ENCODE results near the gene IQGAP1.
A peak's percentile ranks its signal among the peaks of the same experiment; 100 is the strongest.

Gene IQGAP1

DNA sequence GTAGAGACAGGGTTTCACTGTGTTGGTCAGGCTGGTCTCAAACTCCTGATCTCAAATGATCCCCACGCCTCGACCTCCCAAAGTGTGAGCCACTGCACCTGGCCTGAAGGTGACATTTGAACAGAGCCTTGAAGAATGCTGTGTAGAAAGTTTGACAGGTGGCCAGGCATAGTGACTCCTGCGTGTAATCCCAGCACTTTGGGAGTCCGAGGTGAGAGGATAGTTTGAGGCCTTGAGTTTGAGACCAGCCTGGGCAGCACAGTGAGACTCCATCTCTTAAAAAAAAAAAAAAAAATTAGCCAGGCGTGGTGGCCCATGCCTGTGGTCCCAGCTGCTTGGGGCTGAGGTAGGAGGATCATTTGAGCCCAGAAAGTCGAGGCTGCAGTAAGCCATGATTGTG, 1.5 kb downstream of the IQGAP1 start:
- peak overlapping the region; percentile 68 to 84 for H3K4me3 ChIP-seq (ENCODE audit: low read depth in 1 of 2, low read length in 1 of 2)
- H3K4me1 ChIP-seq (ENCODE audit: control insufficient read depth in 1 of 2, insufficient read depth in 1 of 2, low read depth in 1 of 2, low read length in 1 of 2), result peaks cover 59 to 61% of the 10 kb centered on the region in 2 experiments

DNA sequence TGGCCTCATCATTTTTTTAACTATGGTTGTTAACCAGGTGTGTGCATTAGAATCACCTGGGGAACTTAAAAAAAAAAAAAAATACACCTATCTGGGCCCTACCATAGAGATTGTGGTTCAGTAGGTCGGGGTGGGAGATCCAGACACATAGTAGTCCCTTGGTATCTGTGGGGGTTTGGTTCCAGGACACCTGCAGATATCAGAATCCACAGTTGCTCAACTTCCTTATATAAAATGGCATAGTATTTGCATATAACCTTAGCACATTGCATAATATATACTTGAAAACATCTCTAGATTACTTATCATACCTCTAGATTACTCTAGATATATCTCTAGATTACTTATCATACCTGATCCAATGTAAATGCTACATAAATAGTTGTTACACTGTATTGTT, 5.0 kb downstream of the IQGAP1 start:
- no peak overlapping the region for H3K4me3 ChIP-seq (ENCODE audit: low read depth in 1 of 2, low read length in 1 of 2)
- peaks cover 62 to 74% of the 10 kb centered on the region in 2 experiments for H3K4me1 ChIP-seq (ENCODE audit: control insufficient read depth in 1 of 2, insufficient read depth in 1 of 2, low read depth in 1 of 2, low read length in 1 of 2)
- TF ChIP-seq, protein P1, sequence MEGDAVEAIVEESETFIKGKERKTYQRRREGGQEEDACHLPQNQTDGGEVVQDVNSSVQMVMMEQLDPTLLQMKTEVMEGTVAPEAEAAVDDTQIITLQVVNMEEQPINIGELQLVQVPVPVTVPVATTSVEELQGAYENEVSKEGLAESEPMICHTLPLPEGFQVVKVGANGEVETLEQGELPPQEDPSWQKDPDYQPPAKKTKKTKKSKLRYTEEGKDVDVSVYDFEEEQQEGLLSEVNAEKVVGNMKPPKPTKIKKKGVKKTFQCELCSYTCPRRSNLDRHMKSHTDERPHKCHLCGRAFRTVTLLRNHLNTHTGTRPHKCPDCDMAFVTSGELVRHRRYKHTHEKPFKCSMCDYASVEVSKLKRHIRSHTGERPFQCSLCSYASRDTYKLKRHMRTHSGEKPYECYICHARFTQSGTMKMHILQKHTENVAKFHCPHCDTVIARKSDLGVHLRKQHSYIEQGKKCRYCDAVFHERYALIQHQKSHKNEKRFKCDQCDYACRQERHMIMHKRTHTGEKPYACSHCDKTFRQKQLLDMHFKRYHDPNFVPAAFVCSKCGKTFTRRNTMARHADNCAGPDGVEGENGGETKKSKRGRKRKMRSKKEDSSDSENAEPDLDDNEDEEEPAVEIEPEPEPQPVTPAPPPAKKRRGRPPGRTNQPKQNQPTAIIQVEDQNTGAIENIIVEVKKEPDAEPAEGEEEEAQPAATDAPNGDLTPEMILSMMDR (IDR thresholded peaks at IDR 0.05), result no peak
- H3K9me3 ChIP-seq, result no peaks in the 10 kb centered on the region
- no peaks in the 10 kb centered on the region for H3K27me3 ChIP-seq
- H3K27ac ChIP-seq, result peak overlapping the region; percentile 21
- H3K36me3 ChIP-seq, result peaks cover 36% of the 10 kb centered on the region

More for the DNA sequence above, 1.5 kb downstream of the IQGAP1 start:
- H3K27me3 ChIP-seq, result no peaks in the 10 kb centered on the region
- no peaks in the 10 kb centered on the region for H3K9me3 ChIP-seq
- H3K27ac ChIP-seq, result peak overlapping the region; percentile 99
- TF ChIP-seq, protein P1 (IDR thresholded peaks at IDR 0.05), result no peak
- H3K36me3 ChIP-seq, result peaks cover 29% of the 10 kb centered on the region

DNA sequence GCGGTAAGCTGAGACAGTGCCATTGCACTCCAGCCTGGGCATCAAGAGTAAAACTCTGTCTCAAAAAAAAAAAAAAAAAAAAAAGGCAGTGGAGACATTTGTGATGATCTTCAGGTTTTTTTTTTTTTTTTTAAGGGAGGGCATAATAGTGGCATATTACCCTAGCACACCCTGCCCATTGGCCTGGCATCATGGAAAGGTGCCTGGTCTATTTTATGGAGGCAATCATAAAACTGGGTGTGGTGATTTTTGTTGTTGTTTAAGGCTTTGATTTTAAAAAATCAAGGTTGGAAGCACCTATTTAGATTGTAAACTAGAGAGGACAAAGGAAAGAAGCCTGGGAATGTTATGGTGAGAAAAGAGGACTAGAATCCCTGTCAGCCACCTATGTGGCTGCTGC, 6.0 kb downstream of the IQGAP1 start:
- H3K36me3 ChIP-seq, result peaks cover 39% of the 10 kb centered on the region

DNA sequence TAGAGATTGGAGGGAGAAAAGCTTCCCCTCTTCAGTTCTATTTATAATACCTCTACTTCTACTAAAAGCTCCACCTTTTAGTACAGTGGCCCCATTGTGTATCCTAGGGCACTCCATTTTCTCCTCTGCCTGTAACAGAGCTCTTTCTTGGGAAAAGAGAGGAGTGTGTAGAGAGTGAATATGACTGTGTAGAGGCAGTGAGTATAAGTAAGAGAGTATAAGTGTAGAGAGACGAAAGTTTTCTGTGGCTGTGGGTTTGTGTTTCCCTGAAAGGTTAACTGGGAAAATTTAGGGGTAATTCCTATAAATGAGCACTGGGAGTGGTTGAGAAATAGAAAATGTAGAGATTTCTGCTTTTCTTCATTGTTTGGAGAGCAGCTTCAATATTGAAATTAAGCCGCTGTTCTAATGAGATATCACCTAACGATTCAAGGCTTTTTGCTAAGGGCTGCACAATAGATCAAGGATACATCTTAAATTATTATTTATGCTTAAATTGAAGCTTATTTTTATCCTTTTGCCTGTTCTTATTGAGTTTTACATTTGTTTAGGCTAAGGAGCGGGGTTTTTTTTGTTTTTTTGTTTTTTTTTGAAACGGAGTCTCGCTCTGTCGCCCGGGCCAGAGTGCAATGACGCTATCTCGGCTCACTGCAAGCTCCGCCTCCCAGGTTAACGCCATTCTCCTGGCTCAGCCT, 6.9 kb downstream of the IQGAP1 start:
- TF ChIP-seq, protein P1 (IDR thresholded peaks at IDR 0.05), result no peak
- Histone ChIP-seq H3K9me3 (no peaks in the 10 kb centered on the region), H3K4me3 (ENCODE audit: low read depth in 1 of 2, low read length in 1 of 2) (no peak overlapping the region), H3K36me3 (peaks cover 39% of the 10 kb centered on the region), H3K27me3 (no peaks in the 10 kb centered on the region), H3K27ac (peak overlapping the region; percentile 61), H3K4me1 (ENCODE audit: control insufficient read depth in 1 of 2, insufficient read depth in 1 of 2, low read depth in 1 of 2, low read length in 1 of 2) (peaks cover 68 to 80% of the 10 kb centered on the region in 2 experiments)

More for the DNA sequence above, 6.0 kb downstream of the IQGAP1 start:
- Histone ChIP-seq H3K9me3 (no peaks in the 10 kb centered on the region), H3K4me3 (ENCODE audit: low read depth in 1 of 2, low read length in 1 of 2) (no peak overlapping the region), H3K4me1 (ENCODE audit: control insufficient read depth in 1 of 2, insufficient read depth in 1 of 2, low read depth in 1 of 2, low read length in 1 of 2) (peaks cover 68 to 79% of the 10 kb centered on the region in 2 experiments), H3K27ac (peak overlapping the region; percentile 61), H3K27me3 (no peaks in the 10 kb centered on the region)
- TF ChIP-seq, protein P1 (IDR thresholded peaks at IDR 0.05), result no peak

DNA sequence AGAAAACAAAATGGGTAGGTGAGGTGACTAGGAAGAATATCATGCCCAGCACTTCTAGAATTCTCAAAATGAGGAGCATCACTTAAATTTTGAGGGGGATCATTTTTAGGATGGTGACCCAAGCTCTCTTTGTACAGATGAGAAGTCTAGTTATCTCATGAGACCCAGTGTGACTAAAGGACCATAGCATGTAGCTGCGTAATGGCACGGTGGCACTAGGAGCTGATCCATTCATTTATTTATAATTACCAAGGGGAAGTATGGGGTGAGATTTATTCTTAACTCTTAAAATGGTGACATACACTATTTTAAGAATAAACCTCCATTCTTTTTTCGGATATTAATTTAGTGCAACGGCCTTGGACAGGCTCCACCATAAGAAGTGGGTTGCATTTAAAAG, 8.3 kb downstream of the IQGAP1 start:
- H3K36me3 ChIP-seq, result peaks cover 27% of the 10 kb centered on the region
- H3K4me1 ChIP-seq (ENCODE audit: control insufficient read depth in 1 of 2, insufficient read depth in 1 of 2, low read depth in 1 of 2, low read length in 1 of 2), result peaks cover 68 to 80% of the 10 kb centered on the region in 2 experiments
- TF ChIP-seq, protein P1 (IDR thresholded peaks at IDR 0.05), result no peak
- no peaks in the 10 kb centered on the region for H3K27me3 ChIP-seq
- H3K27ac ChIP-seq, result peak overlapping the region; percentile 55
- no peak overlapping the region for H3K4me3 ChIP-seq (ENCODE audit: low read depth in 1 of 2, low read length in 1 of 2)
- H3K9me3 ChIP-seq, result no peaks in the 10 kb centered on the region

Data from neutrophil (primary cell).